GM20000 (cell line): ENCODE results near the gene SNED1.
A peak's percentile ranks its signal among the peaks of the same experiment; 100 is the strongest.
"Not testable (repeated sequence)": the region's sequence is repeated elsewhere in the genome, so short reads cannot be mapped to it uniquely, and the experiment has no call there.

Experiments
- DNase-seq: peaks from one replicate; pipeline ENCODE4 v3.0.0; 2012; ENCODE audit warnings: low spot score
- CTCF ChIP-seq: IDR thresholded peaks from 2 replicates; pipeline ENCODE4 v1.5.1; 2012; ENCODE audit warnings: mild to moderate bottlenecking, control low read depth; ENCODE audit errors: extremely low read depth, missing control alignments

SNED1 gene

DNA sequence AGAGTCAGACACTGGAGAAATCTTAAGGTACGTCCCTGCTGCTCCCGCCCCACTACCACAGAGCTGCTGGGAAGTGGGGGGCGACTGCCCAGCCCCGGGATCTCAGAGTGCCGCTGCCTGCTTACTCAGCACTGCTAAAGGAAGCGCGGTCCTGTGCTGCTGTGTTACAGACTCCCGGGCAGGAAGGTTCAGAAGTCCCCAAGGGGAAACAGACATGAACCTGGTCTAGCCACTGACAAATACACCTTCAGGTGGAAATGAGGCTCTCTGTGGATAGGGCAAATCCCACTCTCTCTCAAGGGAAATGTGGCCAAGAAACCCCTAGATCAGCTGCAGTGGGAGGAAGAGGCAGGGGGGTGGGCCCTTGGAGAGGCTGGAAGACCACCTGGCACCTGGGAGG lies 90.0 kb downstream of the SNED1 start:
- no peak for TF ChIP-seq CTCF
- DNase-seq: peak; percentile 28

DNA sequence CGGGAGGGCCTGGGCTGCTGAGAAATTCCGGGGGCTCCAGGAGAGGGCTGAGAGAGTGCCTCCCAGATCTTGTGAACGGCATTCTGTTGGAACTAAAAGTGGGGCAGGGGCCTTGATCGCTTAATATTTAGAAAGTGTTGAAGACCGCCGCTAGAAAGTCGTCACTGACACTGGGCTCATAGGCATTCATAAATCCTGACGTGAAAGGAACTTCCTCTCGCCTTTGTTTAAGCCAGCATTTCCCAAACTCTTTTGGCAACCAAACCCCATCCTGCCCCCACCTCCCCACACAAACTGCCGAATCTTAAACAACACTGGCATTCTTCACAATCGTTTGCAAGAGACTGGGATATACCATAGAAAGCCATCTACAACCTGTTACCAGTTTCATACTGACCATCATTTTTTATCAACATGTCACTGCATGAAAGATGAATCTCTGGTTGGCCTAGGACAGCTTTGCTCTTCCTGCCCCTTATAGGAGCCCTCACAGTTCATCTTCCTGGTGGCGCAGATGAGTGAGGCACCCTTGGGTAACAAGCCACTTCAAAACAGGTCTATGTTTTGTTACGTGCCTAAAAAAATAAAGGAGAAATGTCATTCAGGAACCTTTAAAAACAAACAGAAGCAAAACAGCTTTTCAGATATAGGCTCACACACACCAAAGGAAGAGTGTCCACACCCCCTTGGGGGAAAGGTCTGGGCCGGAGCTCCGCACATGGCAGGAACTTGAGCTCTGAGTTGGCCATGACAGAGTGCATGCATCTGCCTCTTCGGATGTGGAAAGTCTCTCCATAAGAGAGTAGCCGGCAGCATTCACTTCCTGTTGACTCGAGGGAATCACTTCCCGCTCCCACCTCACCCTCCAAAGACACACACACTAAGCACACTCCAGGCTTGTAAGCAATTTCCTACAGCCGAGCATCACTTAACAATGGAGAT lies 90.6 kb downstream of the SNED1 start:
- DNase-seq: no peak
- no peak for TF ChIP-seq CTCF

GRCh38 chr2:241091201-241091600 lies 92.8 kb downstream of the SNED1 start:
- DNase-seq: no peak
- TF ChIP-seq CTCF: no peak

GRCh38 chr2:241091734-241092445 lies 93.5 kb downstream of the SNED1 start:
- no peak for DNase-seq
- TF ChIP-seq CTCF: no peak

- DNase-seq: no peak
- no peak for TF ChIP-seq CTCF
Measured at GRCh38 chr2:241092677-241093076, 94.3 kb downstream of the SNED1 start.

GRCh38 chr2:241093133-241093781 lies 94.8 kb downstream of the SNED1 start:
- DNase-seq: not testable (repeated sequence)

- no peak for TF ChIP-seq CTCF
- DNase-seq: no peak
Measured at GRCh38 chr2:241094172-241094571, 95.8 kb downstream of the SNED1 start.
